Measurements from ENCODE around the gene ANGPTL8. TPM values are rescaled to one million over a fixed set of nuclear protein-coding genes. Genes with fewer than 3 reads are reported as not detected.

The ANGPTL8 gene
- total and polyA plus RNA-seq, 3 donors from 2014 or later: not detected

DNA sequence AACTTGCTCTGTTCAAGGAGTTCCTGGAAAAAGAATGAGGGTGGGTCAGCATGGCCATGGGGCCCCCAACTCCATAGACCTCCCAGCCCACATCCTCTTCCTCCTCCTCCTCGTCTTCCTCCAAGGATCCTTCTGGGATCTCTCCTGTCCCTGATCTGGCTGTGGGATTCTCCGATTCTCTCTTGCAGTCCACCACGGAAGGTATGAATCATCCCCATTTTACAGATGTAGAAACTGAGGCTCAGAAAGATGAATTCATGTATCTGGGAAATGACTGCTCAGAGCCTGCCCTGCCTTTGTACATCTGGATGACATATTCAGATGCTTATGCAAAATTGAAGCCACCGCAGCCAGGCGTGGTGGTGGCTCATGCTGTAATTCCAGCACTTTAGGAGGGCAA lies 39.9 kb upstream of the ANGPTL8 start:
- Histone ChIP-seq H3K4me1 (peaks cover 34% of the 10 kb centered on the region), H3K9me3 (no peaks in the 10 kb centered on the region), H3K36me3 (ENCODE audit: low read depth, missing control alignments) (no peaks in the 10 kb centered on the region), H3K27ac (peak overlapping the region in 1 of 2 donors; percentile 95), H3K4me3 (no peak overlapping the region), H3K27me3 (no peaks in the 10 kb centered on the region)
- 78 to 92% methylated on average over 5 of the region's 5 CpGs for WGBS, 2 donors
- DNase-seq: no peak
- intact Hi-C loops (cut with DNase I; ENCODE audit: low total_unique reads): loop anchor here (2.0 kb wide), 1 partner anchor 37 kb away; no protein-coding TSS in a partner anchor
- TF ChIP-seq POLR2A (IDR thresholded peaks at IDR 0.05): no peak
- TF ChIP-seq, protein P1, sequence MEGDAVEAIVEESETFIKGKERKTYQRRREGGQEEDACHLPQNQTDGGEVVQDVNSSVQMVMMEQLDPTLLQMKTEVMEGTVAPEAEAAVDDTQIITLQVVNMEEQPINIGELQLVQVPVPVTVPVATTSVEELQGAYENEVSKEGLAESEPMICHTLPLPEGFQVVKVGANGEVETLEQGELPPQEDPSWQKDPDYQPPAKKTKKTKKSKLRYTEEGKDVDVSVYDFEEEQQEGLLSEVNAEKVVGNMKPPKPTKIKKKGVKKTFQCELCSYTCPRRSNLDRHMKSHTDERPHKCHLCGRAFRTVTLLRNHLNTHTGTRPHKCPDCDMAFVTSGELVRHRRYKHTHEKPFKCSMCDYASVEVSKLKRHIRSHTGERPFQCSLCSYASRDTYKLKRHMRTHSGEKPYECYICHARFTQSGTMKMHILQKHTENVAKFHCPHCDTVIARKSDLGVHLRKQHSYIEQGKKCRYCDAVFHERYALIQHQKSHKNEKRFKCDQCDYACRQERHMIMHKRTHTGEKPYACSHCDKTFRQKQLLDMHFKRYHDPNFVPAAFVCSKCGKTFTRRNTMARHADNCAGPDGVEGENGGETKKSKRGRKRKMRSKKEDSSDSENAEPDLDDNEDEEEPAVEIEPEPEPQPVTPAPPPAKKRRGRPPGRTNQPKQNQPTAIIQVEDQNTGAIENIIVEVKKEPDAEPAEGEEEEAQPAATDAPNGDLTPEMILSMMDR (IDR thresholded peaks at IDR 0.05): no peak

DNA sequence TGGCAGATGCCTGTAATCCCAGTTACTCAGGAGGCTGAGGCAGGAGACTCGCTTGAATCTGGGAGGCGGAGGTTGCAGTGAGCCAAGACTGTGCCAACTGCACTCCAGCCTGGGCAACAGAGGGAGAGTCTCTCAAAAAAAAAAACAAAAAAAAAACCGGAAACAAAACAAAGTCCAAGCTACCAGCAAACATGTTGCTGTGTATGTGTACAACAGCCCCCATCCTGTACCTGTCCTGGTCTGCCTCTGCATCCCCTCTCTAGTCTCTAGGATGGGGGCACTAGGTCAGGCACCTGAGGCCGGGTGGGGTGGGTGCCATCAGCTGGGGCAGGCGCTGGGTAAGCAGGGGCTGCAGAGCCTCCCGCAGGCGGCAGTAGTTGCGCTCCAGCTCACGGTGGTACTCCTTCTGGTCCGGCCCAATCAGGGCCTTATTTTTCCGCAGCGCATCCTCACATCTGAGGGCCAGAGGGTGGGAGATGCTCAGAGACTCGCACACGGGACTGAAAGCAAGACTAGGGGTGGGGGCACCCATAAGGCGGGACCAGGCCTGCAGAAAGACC lies 39.3 kb upstream of the ANGPTL8 start:
- H3K4me3 ChIP-seq: no peak overlapping the region
- TF ChIP-seq POLR2A (IDR thresholded peaks at IDR 0.05): no peak
- TF ChIP-seq, protein P1 (IDR thresholded peaks at IDR 0.05): no peak
- WGBS, 2 donors: 89% methylated on average over 15 of the region's 15 CpGs
- no peak overlapping the region for H3K27ac ChIP-seq
- H3K9me3 ChIP-seq: no peaks in the 10 kb centered on the region
- no peak for DNase-seq
- peaks cover 34% of the 10 kb centered on the region for H3K4me1 ChIP-seq
- H3K27me3 ChIP-seq: no peaks in the 10 kb centered on the region
- no peaks in the 10 kb centered on the region for H3K36me3 ChIP-seq (ENCODE audit: low read depth, missing control alignments)
- intact Hi-C loops (cut with DNase I; ENCODE audit: low total_unique reads): loop anchor here (5.0 kb wide), 1 partner anchor 163 kb away; no protein-coding TSS in a partner anchor

DNA sequence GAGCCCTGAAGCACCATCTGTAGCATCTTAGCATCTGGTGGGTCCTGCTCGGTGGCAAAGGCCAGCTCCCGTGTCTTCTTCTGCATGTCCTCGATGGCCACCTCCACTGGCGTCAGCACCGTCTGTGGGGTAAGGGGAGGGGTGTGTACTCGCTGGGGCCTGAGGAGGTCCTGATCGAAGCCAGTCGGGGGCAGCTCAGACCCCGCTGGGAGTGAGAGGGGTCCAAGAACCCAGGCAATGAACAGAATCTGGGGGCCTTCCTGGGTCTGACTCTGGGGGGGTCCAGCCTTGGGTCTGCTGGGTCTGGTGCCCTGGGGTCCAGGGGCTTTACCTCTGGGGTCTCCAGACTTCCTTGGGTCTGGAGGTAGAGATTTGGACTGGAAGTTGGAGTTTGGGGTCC lies 38.5 kb upstream of the ANGPTL8 start:
- intact Hi-C loops (cut with DNase I; ENCODE audit: low total_unique reads): loop anchor here (5.0 kb wide), 1 partner anchor 164 kb away; no protein-coding TSS in a partner anchor
- Histone ChIP-seq H3K9me3 (no peaks in the 10 kb centered on the region), H3K27me3 (no peaks in the 10 kb centered on the region), H3K36me3 (ENCODE audit: low read depth, missing control alignments) (no peaks in the 10 kb centered on the region), H3K4me3 (no peak overlapping the region), H3K27ac (no peak overlapping the region), H3K4me1 (peaks cover 27% of the 10 kb centered on the region)
- DNase-seq: no peak
- TF ChIP-seq, protein P1 (IDR thresholded peaks at IDR 0.05): no peak
- TF ChIP-seq POLR2A (IDR thresholded peaks at IDR 0.05): no peak
- WGBS, 2 donors: 89 to 93% methylated on average over 3 to 9 of the region's 9 CpGs

DNA sequence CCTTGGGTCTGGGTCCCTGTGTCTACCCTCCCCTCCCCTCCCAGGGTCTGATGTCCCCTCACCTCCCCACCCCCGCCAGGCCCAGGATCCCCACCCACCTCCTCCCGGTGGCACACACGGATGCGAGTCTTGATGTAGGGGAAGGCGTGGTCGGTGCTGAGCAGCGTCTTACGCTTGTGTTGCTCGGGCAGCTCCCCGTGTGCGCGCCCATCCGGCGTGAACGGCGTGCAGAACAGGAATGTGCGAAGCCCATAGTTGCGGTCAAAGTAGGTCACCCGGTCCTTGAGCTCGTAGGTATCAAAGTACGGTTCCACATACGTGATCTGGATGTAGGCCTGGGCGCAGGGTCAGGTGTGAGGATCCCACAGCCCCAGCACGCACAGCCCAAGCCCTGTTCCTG lies 37.6 kb upstream of the ANGPTL8 start:
- Histone ChIP-seq H3K4me1 (peaks cover 27% of the 10 kb centered on the region), H3K27me3 (no peaks in the 10 kb centered on the region), H3K9me3 (no peaks in the 10 kb centered on the region), H3K27ac (peak overlapping the region; percentile 85 to 86), H3K36me3 (ENCODE audit: low read depth, missing control alignments) (no peaks in the 10 kb centered on the region), H3K4me3 (no peak overlapping the region)
- no peak for TF ChIP-seq POLR2A (IDR thresholded peaks at IDR 0.05)
- TF ChIP-seq, protein P1 (IDR thresholded peaks at IDR 0.05): no peak
- WGBS, 2 donors: 91 to 94% methylated on average over 14 to 24 of the region's 24 CpGs
- no peak for DNase-seq
- intact Hi-C loops (cut with DNase I; ENCODE audit: low total_unique reads): loop anchor here (2.0 to 5.0 kb wide), 2 partner anchors 65 to 164 kb away; no protein-coding TSS in a partner anchor
